GM18909 (cell line): ENCODE results near the gene AQP7.
"Not testable (repeated sequence)": the region's sequence is repeated elsewhere in the genome, so short reads cannot be mapped to it uniquely, and the experiment has no call there.

Experiments
- ATAC-seq: cut with Tn5 transposase; IDR thresholded peaks from one replicate; pipeline ENCODE4 v1.9.1; 2021; ENCODE audit warnings: mild to moderate bottlenecking; ENCODE audit not compliant: unreplicated experiment, poor library complexity

AQP7 gene

DNA sequence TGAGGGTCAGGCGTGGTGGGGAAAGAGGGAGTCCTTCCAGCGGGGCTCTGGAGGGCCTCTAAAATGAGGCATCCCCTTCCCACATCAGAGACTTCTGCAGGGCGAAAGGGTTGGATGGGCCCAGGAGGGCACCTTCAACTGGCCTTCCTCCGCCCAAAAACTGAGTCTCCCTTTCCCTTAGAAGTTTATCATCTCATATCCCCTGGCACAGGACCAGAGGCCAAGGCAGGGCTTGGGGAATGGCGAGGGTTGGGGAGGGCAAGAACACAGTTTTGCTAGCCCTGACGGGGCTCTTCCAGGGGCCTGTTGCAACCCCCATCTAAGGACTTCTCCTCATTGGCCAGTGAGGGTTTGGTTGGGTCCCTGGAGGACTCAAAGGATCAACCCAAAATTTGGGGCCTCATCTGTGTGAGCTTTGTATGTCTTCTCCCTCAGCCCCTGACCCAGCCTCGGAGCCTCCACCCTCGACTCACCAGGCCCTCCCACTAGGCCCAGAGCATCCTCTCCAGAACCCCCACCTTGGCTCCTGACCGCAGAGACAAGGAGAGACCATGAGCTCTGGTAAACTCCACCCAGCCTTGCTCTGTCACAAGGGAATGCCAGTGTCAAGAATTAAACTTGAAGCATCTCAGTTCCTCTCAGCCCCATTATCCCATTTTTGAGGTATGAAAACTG lies 24.1 kb downstream of the AQP7 start:
- ATAC-seq = no peak

DNA sequence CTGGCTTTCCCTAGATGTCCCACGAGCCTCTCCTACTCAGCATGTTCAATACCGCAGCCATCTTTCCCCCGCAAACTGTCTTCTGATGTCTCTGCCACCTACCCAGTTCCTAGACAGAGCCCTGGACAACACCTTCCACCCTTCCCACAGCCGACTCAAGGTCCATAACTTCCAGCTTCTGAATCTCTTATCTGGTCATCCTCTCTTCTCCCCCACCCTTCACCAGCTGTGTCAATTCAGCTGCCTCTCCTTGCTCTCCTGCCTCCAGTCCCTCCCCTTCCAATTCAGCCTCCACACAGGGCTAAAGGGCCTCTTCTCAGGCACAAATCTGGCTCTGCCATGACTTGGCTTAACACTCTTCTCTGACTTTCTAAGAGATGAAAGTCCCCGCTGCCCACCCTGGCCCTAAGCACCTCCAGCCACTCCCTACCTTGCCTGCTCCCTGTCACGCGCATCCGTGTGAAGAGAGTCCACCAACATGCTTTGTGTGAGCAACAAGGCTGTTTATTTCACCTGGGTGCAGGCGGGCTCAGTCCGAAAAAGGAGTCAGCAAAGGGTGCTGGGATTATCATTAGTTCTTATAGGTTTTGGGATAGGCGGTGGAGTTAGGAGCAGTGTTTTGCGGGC lies 25.2 kb downstream of the AQP7 start:
- ATAC-seq = no peak

DNA sequence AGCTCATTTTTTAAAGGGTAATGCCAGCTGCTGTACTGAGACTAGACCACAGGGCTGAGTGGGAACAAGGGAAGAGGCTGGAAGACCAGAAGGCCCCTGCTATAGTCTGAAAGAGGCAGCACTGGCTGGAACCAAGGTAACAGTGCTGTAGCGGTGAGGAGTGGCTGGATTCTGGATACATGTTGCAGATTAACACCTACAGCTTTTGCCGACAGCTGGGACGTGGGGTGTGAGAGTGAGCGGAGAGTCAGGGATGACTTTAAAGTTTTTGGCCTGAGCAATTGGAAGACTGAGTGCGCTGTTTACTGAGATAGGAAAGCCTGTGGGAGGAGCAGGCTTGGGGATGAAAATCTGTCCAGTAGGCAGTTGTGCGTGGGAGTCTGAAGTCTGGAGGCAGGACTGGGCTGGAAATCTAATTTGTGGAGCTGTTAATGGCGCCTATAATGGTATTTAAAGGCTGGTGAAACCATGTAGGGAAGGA lies 26.5 kb downstream of the AQP7 start:
- no peak for ATAC-seq

DNA sequence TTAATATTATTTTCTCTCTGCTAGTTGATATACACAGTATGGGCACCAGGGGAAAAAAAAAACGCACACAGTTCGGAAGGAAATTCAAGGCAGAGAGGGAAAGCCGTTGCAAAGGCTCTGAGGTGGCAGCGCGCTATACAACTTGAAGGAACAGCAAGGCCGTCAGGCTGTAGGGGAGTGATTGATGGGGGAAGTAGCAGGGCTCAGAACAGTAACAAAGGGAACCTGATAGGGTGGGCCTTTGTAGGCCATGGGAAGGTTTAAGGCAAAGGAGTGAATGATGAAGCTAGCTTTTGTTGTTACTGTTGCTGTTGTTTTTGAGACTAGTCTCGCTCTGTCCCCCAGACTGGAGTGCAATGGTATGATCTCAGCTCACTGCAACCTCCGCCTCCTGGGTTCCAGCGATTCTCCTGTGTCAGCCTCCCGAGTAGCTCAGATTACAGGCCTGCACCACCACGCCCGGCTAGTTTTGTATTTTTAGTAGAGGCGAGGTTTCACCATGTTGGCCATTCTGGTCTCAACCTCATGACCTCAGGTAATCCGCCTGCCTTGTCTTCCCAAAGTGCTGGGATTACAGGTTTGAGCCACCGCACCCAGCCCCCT lies 27.0 kb downstream of the AQP7 start:
- peak; percentile 10 for ATAC-seq

DNA sequence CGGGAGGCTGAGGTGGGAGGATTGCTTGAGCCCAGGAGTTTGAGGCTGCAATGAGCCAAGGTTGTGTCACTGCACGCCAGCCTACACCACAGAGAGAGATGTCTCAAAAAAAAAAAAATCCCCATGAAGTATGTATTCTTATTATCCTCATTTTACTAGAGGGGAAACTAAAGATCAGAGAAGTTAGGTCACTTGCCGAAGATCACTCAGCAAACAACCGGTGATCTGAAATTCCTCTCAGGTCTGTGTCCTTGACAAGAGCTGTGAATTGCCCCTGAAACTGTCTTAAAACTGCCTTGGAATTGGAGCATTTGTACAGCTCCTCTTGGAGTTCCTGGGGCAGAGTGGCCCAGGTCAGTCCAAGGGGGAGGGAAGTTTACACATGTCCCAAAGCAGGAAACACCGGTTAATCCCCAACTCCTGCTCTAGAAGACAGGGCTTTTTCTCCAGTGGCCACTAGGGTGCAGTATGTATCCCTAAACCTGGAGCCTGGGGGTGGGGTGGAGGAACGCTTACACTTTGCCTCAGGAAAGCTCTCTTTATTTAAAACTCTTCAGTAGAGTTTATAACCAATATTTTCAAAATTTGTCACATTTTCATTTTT lies 27.6 kb downstream of the AQP7 start:
- peak; percentile 78 for ATAC-seq

DNA sequence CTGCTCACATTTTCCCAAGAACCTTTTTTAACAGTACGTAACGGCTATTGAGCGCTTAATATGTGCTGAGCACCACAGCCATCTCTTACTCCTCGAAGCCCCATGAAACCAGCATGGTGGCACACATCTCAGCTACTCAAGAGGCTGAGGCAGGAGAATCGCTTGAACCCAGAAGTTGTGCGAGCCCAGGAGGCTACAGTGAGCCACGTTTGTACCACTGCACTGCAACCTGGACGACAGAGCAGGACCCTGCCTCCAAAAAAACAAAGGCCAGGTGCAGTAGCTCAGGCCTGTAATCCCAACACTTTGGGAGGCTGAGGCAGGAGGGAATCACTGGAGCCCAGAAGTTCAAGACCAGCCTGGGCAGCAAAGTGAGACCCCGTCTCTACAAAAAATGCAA lies 28.2 kb downstream of the AQP7 start:
- no peak for ATAC-seq

DNA sequence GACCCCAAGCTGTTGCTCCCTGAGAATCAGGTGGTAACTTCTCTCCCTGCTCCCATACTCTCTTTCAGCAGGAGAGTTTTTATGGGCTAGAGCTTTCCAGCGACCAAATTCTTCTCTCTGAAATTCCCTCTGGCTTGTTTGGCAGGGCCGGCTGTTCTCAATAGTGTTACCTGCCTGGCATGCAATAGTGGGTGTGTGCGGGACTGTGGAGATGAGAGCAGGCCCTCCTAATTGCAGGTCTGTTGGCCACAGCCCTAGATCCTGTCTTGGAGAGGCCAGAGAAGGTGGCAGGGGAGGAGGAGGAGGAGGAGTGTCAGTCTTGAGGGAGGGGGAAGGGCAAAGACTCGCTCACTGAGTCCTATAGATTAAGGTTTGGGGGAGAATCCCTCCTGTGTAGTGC lies 29.5 kb downstream of the AQP7 start:
- ATAC-seq = no peak

DNA sequence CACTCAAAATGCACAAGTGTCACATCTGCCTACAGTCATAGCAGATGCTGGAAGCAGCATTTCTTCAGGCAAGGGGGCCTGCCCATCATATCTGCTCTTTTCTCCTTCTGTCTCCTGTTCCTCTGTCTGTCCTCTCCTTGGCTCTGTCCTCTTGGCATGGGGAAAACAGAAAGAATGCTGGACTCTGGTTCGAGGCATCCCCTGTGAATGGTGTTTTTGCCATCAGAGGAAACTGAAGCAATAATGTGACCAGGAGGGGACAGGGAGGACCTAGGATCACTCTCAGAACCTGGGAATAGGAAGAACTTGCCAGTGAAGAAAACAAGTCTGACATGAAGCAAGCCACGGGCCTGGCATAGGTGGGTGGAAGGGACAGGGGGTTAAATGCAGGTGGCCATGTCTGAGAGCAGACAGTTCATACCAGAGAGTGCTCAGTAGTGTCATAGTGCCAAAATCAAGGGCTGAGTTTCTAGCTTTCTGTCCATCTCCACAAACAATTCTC lies 35.3 kb downstream of the AQP7 start:
- ATAC-seq = no peak

DNA sequence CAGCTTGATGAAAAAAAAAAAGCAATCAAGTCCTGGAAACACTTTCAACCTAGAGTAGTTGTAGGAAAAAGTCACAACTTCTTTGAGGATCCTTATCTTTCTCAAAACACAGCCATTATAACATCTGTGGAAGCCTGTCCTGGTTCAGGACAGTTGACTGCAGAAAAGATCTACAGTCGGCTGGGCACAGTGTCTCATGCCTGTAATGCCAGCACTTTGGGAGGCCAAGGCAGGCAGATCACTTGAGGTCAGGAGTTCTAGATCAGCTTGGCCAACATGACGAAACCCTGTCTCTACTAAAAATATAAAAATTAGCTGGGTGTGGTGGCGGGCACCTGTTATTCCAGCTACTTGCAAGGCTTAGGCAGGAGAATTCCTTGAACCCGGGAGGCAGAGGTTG lies 37.6 kb downstream of the AQP7 start:
- not testable (repeated sequence) for ATAC-seq

DNA sequence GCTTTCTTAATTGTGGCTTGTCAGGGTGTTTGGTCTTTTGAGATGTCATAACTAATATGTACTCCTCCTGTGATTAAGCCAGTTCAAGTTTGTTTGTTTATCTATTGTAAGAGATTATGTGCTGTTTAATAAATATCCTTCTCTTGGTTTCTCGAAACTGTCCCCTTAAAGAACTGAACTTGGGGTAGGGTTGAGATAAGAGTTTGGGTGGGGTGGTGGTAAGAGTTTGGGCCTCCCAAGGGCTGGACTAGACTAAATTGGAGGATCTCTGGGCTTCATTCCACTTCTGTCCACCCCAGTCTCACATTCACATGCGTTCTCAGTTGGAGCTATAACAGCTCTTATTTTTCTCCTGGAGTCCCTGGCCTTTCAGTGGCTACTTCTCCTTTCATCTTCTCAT lies 38.2 kb downstream of the AQP7 start:
- ATAC-seq = no peak

DNA sequence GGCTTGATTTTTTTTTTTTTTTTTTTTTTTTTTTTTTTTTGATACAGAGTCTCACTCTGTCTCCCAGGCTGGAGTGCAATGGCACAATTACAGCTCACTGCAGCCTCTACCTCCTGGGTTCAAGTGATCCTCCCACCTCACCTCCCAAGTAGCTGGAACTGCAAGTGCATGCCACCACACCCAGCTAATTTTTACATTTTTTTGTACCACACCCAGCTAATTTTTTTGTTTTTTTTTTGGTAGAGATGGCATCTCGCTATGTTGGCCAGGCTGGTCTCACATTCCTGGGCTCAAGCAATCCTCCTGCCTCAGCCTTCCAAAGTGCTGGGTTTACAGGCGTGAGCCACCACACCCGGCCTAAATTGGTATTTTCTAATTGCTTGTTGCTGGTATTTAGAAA lies 43.7 kb downstream of the AQP7 start:
- not testable (repeated sequence) for ATAC-seq

DNA sequence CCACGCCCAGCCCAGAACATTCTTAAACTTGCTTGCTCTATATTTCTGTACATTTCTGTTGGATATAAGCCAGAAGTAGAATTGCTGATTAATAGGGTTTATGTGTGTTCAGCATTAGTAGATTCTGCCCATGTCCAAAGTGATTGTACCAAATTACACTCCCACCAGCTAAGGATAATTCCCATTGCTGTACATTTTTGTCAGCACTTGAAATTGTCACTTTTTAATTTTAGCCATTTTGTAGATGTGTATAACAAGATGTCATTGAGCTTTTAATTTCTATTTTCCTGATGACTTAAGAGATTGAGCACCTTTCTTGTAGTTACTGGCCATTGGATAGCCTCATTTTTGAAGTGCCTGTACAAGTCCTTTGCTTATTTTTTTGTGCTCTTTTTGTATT lies 46.4 kb downstream of the AQP7 start:
- ATAC-seq = no peak

DNA sequence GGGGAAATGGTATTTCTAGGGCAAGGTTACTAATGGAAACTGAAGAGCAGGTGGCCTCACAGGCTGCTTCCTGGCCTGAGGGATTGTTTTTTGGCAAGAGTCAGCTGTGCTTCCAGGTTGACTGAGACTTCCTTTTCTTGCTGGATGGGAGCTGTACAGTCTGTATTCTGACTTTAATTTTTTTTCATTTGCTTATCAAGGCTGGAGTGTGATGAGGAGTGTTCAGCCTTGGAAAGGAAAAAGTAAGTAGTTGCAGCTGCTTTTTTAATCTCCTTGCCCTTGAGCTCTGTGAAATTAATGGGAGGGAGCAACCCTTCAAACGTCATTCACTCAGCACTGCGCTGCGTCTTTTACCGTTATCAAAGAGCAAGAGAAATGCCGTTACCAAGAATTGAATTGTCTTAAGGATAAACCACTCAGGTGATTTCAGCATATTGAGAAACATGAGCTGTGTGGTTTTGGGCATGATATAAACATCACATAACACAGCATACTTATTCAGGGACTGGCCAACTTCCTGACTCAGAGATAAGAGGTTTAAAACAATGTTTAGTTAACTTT lies 47.6 kb downstream of the AQP7 start:
- ATAC-seq = no peak

DNA sequence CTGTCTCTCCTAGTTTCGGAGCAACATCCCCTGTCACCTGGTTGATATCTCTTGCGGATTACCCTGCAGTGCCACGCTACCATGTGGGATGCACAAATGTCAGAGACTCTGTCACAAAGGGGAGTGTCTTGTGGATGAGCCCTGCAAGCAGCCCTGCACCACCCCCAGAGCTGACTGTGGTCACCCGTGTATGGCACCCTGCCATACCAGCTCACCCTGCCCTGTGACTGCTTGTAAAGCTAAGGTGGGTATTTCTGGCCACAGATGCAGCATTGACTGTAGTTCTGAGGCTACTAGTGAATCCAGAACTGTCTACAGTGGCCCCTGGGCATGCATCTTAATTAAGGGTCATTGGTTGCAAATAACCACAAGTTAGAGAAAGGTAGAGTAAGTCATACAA lies 50.8 kb downstream of the AQP7 start:
- ATAC-seq = no peak

DNA sequence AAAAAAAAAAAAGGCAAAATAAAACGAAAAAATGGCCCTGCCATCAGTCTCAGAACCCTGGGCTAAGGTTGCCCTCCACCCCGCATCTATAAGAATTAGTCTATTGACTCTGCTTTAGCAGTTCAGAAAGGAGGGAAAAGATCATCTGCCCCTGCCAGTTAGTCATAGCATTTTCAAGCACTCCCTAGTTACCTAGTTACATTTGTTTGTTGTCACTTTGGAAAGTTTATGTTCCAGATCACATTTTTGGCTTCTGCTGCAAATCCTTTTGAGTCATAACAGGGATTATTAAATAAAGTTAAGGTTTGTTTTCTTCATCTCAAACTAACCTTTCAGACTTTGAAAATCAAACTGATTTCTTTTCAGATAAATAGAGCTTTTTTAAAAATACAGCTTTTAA lies 52.1 kb downstream of the AQP7 start:
- ATAC-seq = no peak

DNA sequence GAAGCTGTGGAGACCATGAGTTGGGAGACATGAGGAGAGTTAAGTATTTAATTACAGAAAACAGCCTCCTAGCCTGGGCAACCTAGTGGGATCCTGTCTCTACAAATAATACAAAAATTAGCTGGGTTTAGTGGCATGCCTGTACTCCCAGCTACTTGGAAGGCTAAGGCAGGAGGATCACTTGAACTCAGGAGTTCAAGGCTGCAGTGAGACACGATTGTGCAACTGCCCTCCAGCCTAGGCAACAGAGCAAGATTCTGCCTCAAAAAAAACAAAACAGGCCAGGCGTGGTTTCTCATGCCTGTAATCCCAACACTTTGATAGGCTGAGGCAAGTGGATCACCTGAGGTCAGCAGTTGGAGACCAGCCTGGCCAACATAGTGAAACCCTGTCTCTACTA lies 52.6 kb downstream of the AQP7 start:
- no peak for ATAC-seq

DNA sequence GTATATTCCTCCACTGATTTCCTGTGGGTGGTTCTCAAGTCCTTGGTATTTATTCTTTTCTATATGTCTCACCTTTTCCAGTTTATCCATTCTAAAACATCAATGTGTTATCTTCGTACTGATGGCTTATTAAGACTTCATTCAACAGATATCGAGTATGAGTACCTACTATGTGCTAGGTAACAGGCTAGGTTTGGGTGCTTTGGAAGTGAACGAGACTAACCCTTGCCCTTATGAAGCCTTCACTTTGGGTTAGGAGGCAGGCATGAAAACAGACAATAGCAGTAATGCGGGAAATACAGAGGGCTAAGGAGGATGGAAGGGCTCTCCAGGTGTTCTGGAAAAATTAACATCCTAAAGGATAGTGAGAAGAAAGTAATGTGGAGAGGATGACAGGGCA lies 53.4 kb downstream of the AQP7 start:
- ATAC-seq = no peak

DNA sequence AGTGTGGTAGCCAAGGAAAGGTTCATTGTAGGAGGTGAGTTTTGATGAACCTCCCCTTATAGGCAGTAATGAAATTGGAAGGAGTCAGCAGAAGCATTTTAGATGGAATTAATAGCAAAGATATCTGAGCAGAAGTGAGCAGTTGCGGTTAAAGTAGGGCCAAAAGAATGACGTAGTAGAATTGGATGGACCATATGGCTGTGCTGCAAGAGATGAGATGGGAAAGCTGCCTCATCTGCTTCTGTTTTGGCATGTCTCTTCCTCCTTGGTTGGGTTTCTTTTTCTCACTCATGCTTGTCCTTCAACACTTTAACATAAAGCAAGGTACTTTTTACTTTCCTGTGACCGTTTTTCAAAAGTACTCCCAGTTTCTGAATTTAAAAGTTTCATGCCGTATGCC lies 55.8 kb downstream of the AQP7 start:
- no peak for ATAC-seq

DNA sequence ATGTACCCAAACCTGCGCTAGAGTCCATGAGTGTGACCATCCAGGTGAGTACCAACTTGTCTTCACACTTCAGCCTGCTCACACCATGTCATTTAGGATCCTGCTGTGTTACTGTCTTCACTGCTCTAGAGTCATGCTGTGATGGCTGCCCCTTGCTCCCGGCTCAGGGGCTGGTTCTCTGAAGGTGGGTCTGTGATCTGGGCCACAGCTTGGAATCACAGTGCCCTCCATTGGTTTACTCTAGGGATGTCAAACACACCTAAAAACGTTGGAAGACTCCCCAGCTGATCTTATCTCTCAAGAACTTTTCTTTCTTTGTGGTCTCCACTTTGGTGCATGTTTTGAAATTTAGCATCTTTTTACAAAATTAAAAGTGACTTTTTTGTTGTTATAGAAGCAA lies 58.2 kb downstream of the AQP7 start:
- no peak for ATAC-seq

DNA sequence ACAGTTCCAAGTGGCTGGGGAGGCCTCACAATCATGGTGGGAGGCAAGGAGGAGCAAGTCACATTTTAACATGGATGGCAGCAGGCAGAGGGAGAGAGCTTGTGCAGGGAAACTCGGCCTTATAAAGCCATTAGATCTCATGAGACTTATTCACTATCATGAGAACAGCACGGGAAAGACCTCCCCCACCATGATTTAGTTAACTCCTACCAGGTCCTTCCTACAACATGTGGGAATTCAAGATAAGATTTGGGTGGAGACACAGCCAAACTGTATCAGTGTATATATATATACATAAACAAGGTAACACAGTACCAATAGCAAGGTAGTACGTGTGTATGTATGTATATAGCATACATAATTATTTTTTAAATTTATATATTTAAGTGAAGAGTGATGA lies 61.2 kb downstream of the AQP7 start:
- no peak for ATAC-seq

DNA sequence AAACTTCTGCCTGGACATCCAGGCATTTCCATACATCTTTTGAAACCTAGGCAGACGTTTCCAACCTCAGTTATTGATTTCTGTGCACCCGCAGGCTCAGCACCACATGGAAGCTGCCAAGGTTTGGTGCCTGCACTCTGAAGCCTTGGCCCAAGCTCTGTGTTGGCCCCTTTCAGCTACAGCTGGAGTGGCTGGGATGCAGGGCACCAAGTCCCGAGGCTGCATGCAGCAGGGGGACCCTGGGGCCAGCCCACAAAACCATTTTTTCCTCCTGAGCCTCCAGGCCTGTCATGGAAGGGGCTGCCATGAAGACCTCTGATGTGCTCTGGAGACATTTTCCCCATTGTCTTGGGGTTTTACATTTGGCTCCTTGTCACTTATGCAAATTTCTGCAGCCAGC lies 62.2 kb downstream of the AQP7 start:
- no peak for ATAC-seq
